Small intestine (tissue), 7 donors: ENCODE measurements around the gene ZFYVE28. TPM values are rescaled to one million over a fixed set of nuclear protein-coding genes. Genes with fewer than 3 reads are reported as not detected.
"Not testable (repeated sequence)": the region's sequence is repeated elsewhere in the genome, so short reads cannot be mapped to it uniquely, and the experiment has no call there.

Experiments used
- DNase-seq, 2 donors: peaks; one replicate each; pipeline versions ENCODE4 v3.0.0 to v3.0.0-alpha.2; 2013
- FAIRE-seq: peaks from 2 replicates; lab custom pipeline; 2012; peaks lifted over from hg19 to GRCh38; lab: Jason Lieb, UNC
- H3K27ac ChIP-seq, 3 donors: one replicate each; pipeline ENCODE4 v1.5.1; 2013; ENCODE audit warnings: low read length in 2 of 3, mild to moderate bottlenecking in 2 of 3, control low read depth in 1 of 3, inconsistent platforms in 1 of 3, low read depth in 1 of 3, moderate library complexity in 1 of 3
- H3K27me3 ChIP-seq, 3 donors: one replicate each; pipeline ENCODE4 v1.6.1; 2013; ENCODE audit warnings: low read length in 3 of 3, inconsistent platforms in 1 of 3; ENCODE audit not compliant: control insufficient read depth in 3 of 3, insufficient read depth in 3 of 3
- H3K36me3 ChIP-seq, 3 donors: one replicate each; pipeline ENCODE4 v1.6.1; 2013; ENCODE audit warnings: low read length in 3 of 3, inconsistent platforms in 1 of 3, low read depth in 1 of 3, mild to moderate bottlenecking in 1 of 3, moderate library complexity in 1 of 3; ENCODE audit not compliant: control insufficient read depth in 3 of 3, insufficient read depth in 2 of 3
- H3K4me1 ChIP-seq, 3 donors: one replicate each; pipeline ENCODE4 v1.6.1; 2013; ENCODE audit warnings: low read length in 2 of 3, inconsistent platforms in 1 of 3, low read depth in 1 of 3, mild to moderate bottlenecking in 1 of 3, moderate library complexity in 1 of 3; ENCODE audit not compliant: control insufficient read depth in 3 of 3, insufficient read depth in 2 of 3
- H3K4me3 ChIP-seq, 3 donors: one replicate each; pipeline ENCODE4 v1.5.1; 2013; ENCODE audit warnings: low read length in 3 of 3, control low read depth in 1 of 3, inconsistent platforms in 1 of 3, low read depth in 1 of 3, mild to moderate bottlenecking in 1 of 3, moderate library complexity in 1 of 3
- H3K9me3 ChIP-seq, 2 donors: one replicate each; pipeline ENCODE4 v1.6.1; 2013; ENCODE audit warnings: low read depth in 1 of 2, low read length in 1 of 2; ENCODE audit not compliant: control insufficient read depth in 2 of 2, insufficient read depth in 1 of 2
- WGBS, 3 donors: extraction: QIAGEN DNeasy Blood & Tissue Kit; methylation state at CpG; one replicate each; pipeline ENCODE4 v1.1.7; 2013; 5-methylcytosine and 5-hydroxymethylcytosine counted together
- polyA plus RNA-seq, 4 donors: library from polyadenylated mRNA; stranded (reverse) in 3 of 4; unstranded in 1 of 4; fragments of 200-250 nt in 3 of 4; fragments of 120-200 nt in 1 of 4; gene quantifications; one replicate each; pipeline versions ENCODE4 v1.2.1 to v1.2.3, GENCODE V29; 2013
- donor health status: healthy with polysubstance abuse.
- donor health status: control.
- donor health status: control.
- donor health status: Bipolar disorder and iron deficiency.
- donor health status: healthy.

Gene ZFYVE28
- polyA plus RNA-seq, 4 donors: 8.6 to 29.5 (median 12.8) TPM

DNA sequence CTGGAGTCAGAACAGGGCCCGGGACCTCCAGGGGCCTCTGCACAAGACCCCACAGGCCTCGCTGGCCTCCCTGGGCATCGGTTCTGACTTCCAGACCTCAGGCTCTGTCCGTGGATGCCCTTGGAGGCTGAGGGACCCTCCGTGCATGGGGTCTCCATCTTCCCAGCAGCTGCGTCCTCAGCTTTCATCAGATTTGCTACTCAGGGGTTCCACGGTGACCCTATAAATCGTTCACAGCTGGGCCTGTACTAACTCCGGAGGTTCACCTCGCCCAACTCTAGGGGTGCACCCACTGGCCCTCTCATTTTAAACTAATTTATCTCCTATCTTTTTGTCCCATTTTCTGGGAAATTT lies 143.4 kb downstream of the ZFYVE28 start:
- 89 to 96% (median 95%) methylated on average over 9 to 10 of the region's 10 CpGs for WGBS, 3 donors
- H3K27me3 ChIP-seq, H3K27ac ChIP-seq, DNase-seq, H3K4me1 ChIP-seq, H3K4me3 ChIP-seq, FAIRE-seq, H3K9me3 ChIP-seq: not testable (repeated sequence)
- peaks cover 0 to 12% (median 0%) of the 10 kb centered on the region in 3 donors for H3K36me3 ChIP-seq

- no peak overlapping the region for H3K4me3 ChIP-seq
- H3K36me3 ChIP-seq: peaks cover 0 to 12% (median 0%) of the 10 kb centered on the region in 3 donors
- peaks cover 0 to 4% (median 0%) of the 10 kb centered on the region in 3 donors for H3K4me1 ChIP-seq
- DNase-seq (no peak), FAIRE-seq (no peak)
- H3K9me3 ChIP-seq: no peaks in the 10 kb centered on the region
- 68 to 80% (median 80%) methylated on average over 19 to 21 of the region's 21 CpGs for WGBS, 3 donors
- H3K27ac ChIP-seq: no peak overlapping the region
- H3K27me3 ChIP-seq: no peaks in the 10 kb centered on the region
These were observed 144.0 kb downstream of the ZFYVE28 start for GRCh38 chr4:2274320-2275043.

DNA sequence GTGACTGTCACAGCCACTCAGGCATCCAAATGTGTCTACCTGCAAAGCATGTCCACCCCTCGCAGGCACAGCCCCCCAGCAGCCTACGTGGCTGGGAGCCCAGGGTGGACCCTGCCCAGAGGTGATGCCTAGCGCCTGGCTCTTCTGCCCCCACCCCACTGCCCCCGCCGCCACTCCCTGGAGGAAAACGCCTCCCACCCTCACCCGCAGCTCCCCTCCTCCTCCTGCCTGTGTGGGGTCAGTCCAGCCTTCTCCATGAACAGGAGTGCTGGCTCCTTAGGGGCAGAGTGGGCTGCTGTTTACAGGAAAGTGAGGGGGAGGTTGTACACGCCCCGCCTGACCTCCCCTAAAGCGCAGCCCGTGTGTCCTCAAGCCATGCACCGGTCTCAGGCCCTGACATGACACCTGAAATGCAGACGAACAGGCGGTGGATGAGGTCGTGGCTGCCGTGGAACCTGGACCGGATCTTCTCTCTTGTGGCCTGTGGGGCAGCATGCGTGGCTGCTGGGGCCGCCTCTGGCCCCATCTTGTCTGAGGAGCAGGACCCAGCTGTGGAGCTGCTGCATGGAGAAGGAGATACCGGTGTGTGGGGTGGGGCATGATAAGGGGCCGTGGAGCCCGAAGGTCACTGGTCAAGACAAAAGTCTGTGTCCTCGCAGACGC lies 144.7 kb downstream of the ZFYVE28 start:
- Histone ChIP-seq H3K4me1 (peaks cover 0 to 4% (median 0%) of the 10 kb centered on the region in 3 donors), H3K9me3 (no peaks in the 10 kb centered on the region), H3K27ac (no peak overlapping the region), H3K27me3 (no peaks in the 10 kb centered on the region), H3K36me3 (peaks cover 0 to 12% (median 0%) of the 10 kb centered on the region in 3 donors), H3K4me3 (no peak overlapping the region)
- DNase-seq (no peak), FAIRE-seq (no peak)
- WGBS, 3 donors: 57 to 73% (median 71%) methylated on average over 23 to 24 of the region's 24 CpGs

DNA sequence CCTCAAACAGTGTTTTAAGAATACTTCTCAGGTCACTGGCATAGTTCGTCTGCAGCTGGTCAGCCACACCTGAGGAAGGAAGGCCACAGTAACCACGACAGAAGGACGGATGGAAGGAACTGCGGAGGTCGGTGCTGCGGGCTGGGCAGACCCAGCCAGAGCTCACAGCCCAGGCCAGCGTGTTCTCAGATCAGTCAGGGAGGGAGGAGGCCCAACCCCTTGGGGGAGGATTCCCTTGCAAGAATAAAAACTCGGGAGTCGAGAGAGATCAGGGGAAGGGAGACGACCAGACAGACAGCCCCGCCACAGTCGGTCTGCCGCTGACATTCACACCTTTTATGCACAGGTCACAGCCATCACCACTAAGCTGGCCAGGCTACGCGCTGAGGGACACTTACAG lies 145.2 kb downstream of the ZFYVE28 start:
- Histone ChIP-seq H3K27ac (no peak overlapping the region), H3K4me1 (peaks cover 0 to 4% (median 0%) of the 10 kb centered on the region in 3 donors), H3K36me3 (peaks cover 0 to 12% (median 0%) of the 10 kb centered on the region in 3 donors), H3K4me3 (no peak overlapping the region), H3K27me3 (no peaks in the 10 kb centered on the region), H3K9me3 (no peaks in the 10 kb centered on the region)
- WGBS, 3 donors: 75 to 85% (median 82%) methylated on average over 14 to 15 of the region's 15 CpGs
- DNase-seq (no peak), FAIRE-seq (no peak)

DNA sequence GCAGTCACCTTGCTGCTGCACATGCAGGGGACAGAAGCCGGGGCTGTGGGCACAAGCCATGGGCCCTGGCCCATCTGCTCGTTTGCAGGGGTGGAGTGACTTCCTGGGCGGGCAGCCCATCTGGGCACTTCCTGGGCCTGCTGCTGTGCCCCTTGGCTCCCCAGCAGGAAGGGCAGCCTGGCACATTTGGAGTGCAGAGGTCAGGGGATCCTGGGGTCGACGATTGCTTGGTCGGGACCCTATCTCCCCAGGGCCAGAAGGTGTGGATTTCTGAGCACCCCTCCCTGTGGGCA lies 145.7 kb downstream of the ZFYVE28 start:
- no peak for FAIRE-seq
- 75 to 88% (median 82%) methylated on average over 3 to 6 of the region's 6 CpGs for whole genome bisulfite sequencing, 3 donors

DNA sequence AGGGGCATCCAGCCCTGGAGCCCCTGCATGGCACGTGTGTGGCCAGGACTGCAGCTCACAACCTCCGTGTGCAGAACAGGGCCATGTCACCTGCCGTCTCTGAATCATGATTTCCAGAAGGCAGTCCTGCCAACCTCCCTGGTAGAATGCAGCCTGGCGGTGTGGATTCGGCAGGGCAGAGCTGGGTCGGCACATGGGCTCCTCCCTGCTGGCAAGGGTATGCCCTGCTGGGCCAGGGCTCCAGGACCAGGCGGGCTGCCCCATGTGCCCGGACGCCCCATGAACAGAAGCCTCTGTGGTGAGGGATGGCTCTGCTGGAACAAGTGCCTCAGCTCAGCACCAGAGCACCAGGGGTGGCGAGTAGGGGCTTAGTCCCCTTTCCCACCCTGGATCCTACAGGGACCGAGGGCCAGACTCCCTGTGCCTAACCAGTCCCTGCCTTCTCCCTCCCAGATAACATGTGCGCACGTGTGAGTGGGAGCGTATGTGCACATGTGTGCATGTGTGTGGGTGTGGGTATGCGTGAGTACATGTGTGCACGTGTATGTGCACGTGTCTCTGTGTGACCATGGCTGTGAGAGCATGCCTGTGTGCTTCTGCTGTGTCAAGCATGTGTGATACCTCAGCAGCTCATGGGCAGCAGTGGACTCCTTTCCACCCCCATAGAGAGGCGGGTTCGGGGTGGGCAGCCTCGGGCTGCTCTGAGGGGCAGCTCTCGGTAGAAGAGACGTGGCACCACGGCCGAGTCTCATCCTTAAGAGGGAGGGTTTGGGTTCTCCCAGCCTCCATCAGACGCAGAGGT lies 146.2 kb downstream of the ZFYVE28 start:
- no peak overlapping the region for H3K27ac ChIP-seq
- no peaks in the 10 kb centered on the region for H3K27me3 ChIP-seq
- DNase-seq: no peak
- H3K4me1 ChIP-seq: peaks cover 0 to 4% (median 0%) of the 10 kb centered on the region in 3 donors
- WGBS, 3 donors: 90 to 91% (median 91%) methylated on average over 25 of the region's 25 CpGs
- FAIRE-seq: no peak
- peaks cover 0 to 12% (median 0%) of the 10 kb centered on the region in 3 donors for H3K36me3 ChIP-seq
- no peaks in the 10 kb centered on the region for H3K9me3 ChIP-seq
- no peak overlapping the region for H3K4me3 ChIP-seq

More for the DNA sequence above, 145.7 kb downstream of the ZFYVE28 start:
- peaks cover 0 to 12% (median 0%) of the 10 kb centered on the region in 3 donors for H3K36me3 ChIP-seq
- no peak overlapping the region for H3K4me3 ChIP-seq
- H3K9me3 ChIP-seq: no peaks in the 10 kb centered on the region
- DNase-seq: no peak
- no peaks in the 10 kb centered on the region for H3K27me3 ChIP-seq
- peaks cover 0 to 4% (median 0%) of the 10 kb centered on the region in 3 donors for H3K4me1 ChIP-seq
- H3K27ac ChIP-seq: no peak overlapping the region

DNA sequence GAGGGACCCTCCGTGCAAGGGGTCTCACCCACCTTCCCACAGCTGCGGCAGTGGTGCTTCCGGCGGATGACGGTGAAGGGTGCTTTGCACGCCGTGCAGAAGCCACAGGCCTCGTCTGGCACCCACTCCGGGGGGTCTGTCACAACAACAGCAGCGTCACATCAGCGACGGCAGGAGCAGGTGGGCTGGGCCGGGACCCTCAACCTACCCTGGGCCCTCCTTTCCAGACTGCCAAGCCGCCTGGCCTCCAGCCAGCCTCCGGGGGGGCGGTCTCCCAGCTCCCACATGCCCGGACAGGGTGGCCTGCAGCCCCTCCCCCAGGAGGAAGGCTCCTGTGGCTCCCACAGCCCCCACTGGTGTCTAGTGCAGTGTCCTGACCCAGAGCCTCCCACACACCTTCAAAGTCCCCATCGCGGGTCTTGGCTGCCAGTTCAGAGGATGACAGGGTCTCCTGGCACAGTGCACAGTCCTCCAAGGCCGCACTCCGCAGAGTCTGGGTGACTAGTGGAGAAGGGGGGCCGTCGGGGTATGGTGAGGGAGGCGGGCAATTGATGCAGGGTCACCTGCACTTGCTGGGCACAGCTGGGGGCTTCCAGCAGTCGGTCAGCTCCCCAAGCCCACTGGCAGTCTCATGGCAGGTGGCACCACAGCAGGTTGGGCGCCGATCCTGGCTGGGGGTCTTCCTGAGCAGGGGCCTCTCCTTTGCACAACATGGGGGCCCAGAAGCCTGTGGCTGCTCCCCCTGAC lies 147.0 kb downstream of the ZFYVE28 start:
- WGBS, 3 donors: 85 to 92% (median 91%) methylated on average over 23 to 27 of the region's 27 CpGs
- Histone ChIP-seq H3K27me3 (no peaks in the 10 kb centered on the region), H3K4me3 (no peak overlapping the region), H3K27ac (no peak overlapping the region), H3K4me1 (peaks cover 0 to 4% (median 0%) of the 10 kb centered on the region in 3 donors), H3K36me3 (peaks cover 0 to 12% (median 0%) of the 10 kb centered on the region in 3 donors), H3K9me3 (no peaks in the 10 kb centered on the region)
- FAIRE-seq (no peak), DNase-seq (no peak)
